ENCODE data around the gene CSRP1.
A peak's percentile ranks its signal among the peaks of the same experiment; 100 is the strongest.
"Not testable (repeated sequence)": the region's sequence is repeated elsewhere in the genome, so short reads cannot be mapped to it uniquely, and the experiment has no call there.

CSRP1 gene

GRCh38 chr1:201476670-201477344 is 30.1 kb downstream of the CSRP1 start:
- no peak for DNase-seq (ENCODE audit: low read depth)

- no peak for DNase-seq (ENCODE audit: low read depth)
Observed at GRCh38 chr1:201475915-201476669, 30.8 kb downstream of the CSRP1 start.

- DNase-seq (ENCODE audit: low read depth): no peak
Observed at GRCh38 chr1:201475130-201475529, 31.8 kb downstream of the CSRP1 start.

- no peak for DNase-seq (ENCODE audit: low read depth)
Observed at GRCh38 chr1:201473296-201473695, 33.6 kb downstream of the CSRP1 start.

GRCh38 chr1:201472321-201472720 is 34.6 kb downstream of the CSRP1 start:
- not testable (repeated sequence) for DNase-seq (ENCODE audit: low read depth)

GRCh38 chr1:201471772-201472171 is 35.2 kb downstream of the CSRP1 start:
- no peak for DNase-seq (ENCODE audit: low read depth)

GRCh38 chr1:201470581-201470980 is 36.3 kb downstream of the CSRP1 start:
- DNase-seq (ENCODE audit: low read depth): no peak

- no peak for DNase-seq (ENCODE audit: low read depth)
Observed at GRCh38 chr1:201469645-201470074, 37.3 kb downstream of the CSRP1 start.

GRCh38 chr1:201468844-201469644 is 37.9 kb downstream of the CSRP1 start, which contains the start of gene PHLDA3:
Gene PHLDA3 (minus strand): TSS chr1:201469188. CDS start chr1:201468786, 402 bp downstream.
- peak; percentile 26 for DNase-seq (ENCODE audit: low read depth)

- no peak for DNase-seq (ENCODE audit: low read depth)
Observed at GRCh38 chr1:201468501-201468843, 38.5 kb downstream of the CSRP1 start.

GRCh38 chr1:201466492-201466891 is 40.4 kb downstream of the CSRP1 start:
- no peak for DNase-seq (ENCODE audit: low read depth)

- no peak for DNase-seq (ENCODE audit: low read depth)
Observed at GRCh38 chr1:201465698-201466290, 41.1 kb downstream of the CSRP1 start.

GRCh38 chr1:201463071-201463552 is 43.8 kb downstream of the CSRP1 start:
- DNase-seq (ENCODE audit: low read depth): no peak

GRCh38 chr1:201461645-201462441 is 45.1 kb downstream of the CSRP1 start:
- DNase-seq (ENCODE audit: low read depth): no peak

- DNase-seq (ENCODE audit: low read depth): no peak
Observed at GRCh38 chr1:201460814-201461644, 45.9 kb downstream of the CSRP1 start.

- no peak for DNase-seq (ENCODE audit: low read depth)
Observed at GRCh38 chr1:201459775-201460174, 47.1 kb downstream of the CSRP1 start.

- DNase-seq (ENCODE audit: low read depth): no peak
Observed at GRCh38 chr1:201459052-201459451, 47.9 kb downstream of the CSRP1 start.

GRCh38 chr1:201457508-201457960 is 49.4 kb downstream of the CSRP1 start:
- no peak for DNase-seq (ENCODE audit: low read depth)

GRCh38 chr1:201456499-201457309 is 50.2 kb downstream of the CSRP1 start:
- DNase-seq (ENCODE audit: low read depth): no peak

Data from stimulated activated CD8-positive, alpha-beta memory T cell treated with anti-CD3 and anti-CD28 coated beads, Interleukin-4, amount 100 ng/mL, for 24 hours (primary cell).